Spleen (tissue), 7 donors: ENCODE measurements around the gene OR10H4.

Experiments
- POLR2A ChIP-seq, 3 donors: fragments of 450-650 bp; IDR thresholded peaks; one replicate each; pipeline ENCODE4 v1.5.1; 2017; ENCODE audit warnings: antibody characterized with exemption in 3 of 3, mild to moderate bottlenecking in 1 of 3
- POLR2AphosphoS5 ChIP-seq, 3 donors: sonication (generic); formaldehyde crosslinking; IDR thresholded peaks; one replicate each; pipeline ENCODE4 v1.5.1; 2017; ENCODE audit warnings: antibody characterized with exemption in 3 of 3
- TF ChIP-seq, protein P1 (sequence below), 11 experiments: fragments of 200-600 bp in 7 of 11; fragments of 450-650 bp in 4 of 11; sonication (generic) in 4 of 11; IDR thresholded peaks in 8 of 11; conservative IDR thresholded peaks in 3 of 11; 1 replicate in 7 of 11; 2 replicates in 4 of 11; pipeline versions ENCODE4 v1.4.0 to v1.8.0; 2016 to 2021; ENCODE audit warnings: antibody characterized with exemption in 11 of 11, inconsistent platforms in 4 of 11, mild to moderate bottlenecking in 1 of 11
- donor health status: DM: no; HTN: no; CAD: no; lungs with moderate emphysema.
- donor health status: DM: no; HTN: no; CAD: no.
- donor health status: DM: no; HTN: no; CAD: no.

DNA sequence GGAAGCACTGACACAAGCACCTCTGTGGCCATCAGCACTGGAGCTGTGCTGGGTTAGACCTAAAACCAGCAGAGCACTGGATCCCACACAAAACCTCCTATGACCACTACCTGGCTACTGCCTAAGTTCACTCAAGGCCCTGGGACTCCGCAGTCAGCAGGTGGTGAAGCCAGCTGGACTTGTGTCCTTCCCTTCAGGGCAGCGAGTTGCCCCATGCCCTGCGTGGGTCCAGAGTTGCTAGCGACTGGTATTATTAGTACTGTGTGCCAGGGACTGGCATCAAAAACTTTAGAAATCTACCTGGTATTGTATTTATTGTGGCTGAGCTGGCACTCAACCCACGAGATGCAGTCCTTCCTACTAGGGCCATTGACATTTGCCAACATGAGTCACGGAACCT, 6.0 kb downstream of the OR10H4 start:
- TF ChIP-seq, protein P1, sequence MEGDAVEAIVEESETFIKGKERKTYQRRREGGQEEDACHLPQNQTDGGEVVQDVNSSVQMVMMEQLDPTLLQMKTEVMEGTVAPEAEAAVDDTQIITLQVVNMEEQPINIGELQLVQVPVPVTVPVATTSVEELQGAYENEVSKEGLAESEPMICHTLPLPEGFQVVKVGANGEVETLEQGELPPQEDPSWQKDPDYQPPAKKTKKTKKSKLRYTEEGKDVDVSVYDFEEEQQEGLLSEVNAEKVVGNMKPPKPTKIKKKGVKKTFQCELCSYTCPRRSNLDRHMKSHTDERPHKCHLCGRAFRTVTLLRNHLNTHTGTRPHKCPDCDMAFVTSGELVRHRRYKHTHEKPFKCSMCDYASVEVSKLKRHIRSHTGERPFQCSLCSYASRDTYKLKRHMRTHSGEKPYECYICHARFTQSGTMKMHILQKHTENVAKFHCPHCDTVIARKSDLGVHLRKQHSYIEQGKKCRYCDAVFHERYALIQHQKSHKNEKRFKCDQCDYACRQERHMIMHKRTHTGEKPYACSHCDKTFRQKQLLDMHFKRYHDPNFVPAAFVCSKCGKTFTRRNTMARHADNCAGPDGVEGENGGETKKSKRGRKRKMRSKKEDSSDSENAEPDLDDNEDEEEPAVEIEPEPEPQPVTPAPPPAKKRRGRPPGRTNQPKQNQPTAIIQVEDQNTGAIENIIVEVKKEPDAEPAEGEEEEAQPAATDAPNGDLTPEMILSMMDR (IDR thresholded peaks at IDR 0.05 in 8 of 11, conservative IDR thresholded peaks at IDR 0.05 in 3 of 11) = no peak
- TF ChIP-seq POLR2A (IDR thresholded peaks at IDR 0.05) = no peak
- TF ChIP-seq POLR2AphosphoS5 (IDR thresholded peaks at IDR 0.05) = no peak
